Posterior vena cava (tissue), 2 donors: Measurements from ENCODE around the gene ZNF408. TPM values are rescaled to one million over a fixed set of nuclear protein-coding genes. Genes with fewer than 3 reads are reported as not detected.

Experiments
- DNase-seq: peaks from one replicate; pipeline ENCODE4 v3.0.0-alpha.2; 2020; ENCODE audit warnings: low spot score
- intact Hi-C, 2 donors: fragments of 100-400 bp; cut with DNase I; formaldehyde crosslinking; loops; one replicate each; pipeline versions ENCODE4 v1.14.1 to v1.14.2; 2022 to 2023
- microRNA-seq, 2 donors: library from miRNA; unstranded; fragments of <30 nt; microRNA quantifications; one replicate each; pipeline ENCODE4 v1.2.0, GENCODE V29; 2020 to 2021; ENCODE audit warnings: borderline microRNAs expressed in 2 of 2
- total RNA-seq, 2 donors: library from RNA; stranded (reverse); fragmentation: NEBNext Ultra II Directional; extraction: Animal tissue kit (Norgen Biotek cat#: 25700); gene quantifications; one replicate each; pipeline ENCODE4 v1.2.1, GENCODE V29; 2021
- donor health status: DM: yes; HTN: yes; CAD: no.
- donor health status: DM: yes; HTN: yes; CAD: no.

ZNF408 gene
- total RNA-seq, 2 donors from 2014 or later, result 5.4 to 5.7 TPM

- intact Hi-C loops, result no loop called here
- no peak for DNase-seq
These were observed 42.2 kb downstream of the ZNF408 start for GRCh38 chr11:46743043-46743442.

- no peak for DNase-seq
- intact Hi-C loops, result no loop called here
These were observed 43.0 kb downstream of the ZNF408 start for GRCh38 chr11:46743693-46744339.

GRCh38 chr11:46745328-46745727, 44.5 kb downstream of the ZNF408 start:
- intact Hi-C loops, result no loop called here
- DNase-seq, result no peak

- DNase-seq, result no peak
- intact Hi-C loops, result no loop called here
These were observed 45.2 kb downstream of the ZNF408 start for GRCh38 chr11:46745995-46746394.

- intact Hi-C loops, result no loop called here
- no peak for DNase-seq
These were observed 46.3 kb downstream of the ZNF408 start for GRCh38 chr11:46747150-46747549.

Small RNA genes within 50 kb of the gene (microRNA-seq; reads per million reads assigned to microRNA genes)
- gene MIR5582, result 0 to 0.26 reads per million in 2 donors

Other genes with a start within 250 kb of the ZNF408 start
- 10 to 100 TPM; 25.9 to 27.3 TPM for gene AMBRA1, start 107.0 kb upstream of the ZNF408 start, total RNA-seq
- gene HARBI1, start 83.8 kb upstream of the ZNF408 start, total RNA-seq, result 1 to 10 TPM; 3.5 to 3.9 TPM
- 10 to 100 TPM; 40.8 to 52.9 TPM for gene ATG13, start 83.5 kb upstream of the ZNF408 start, total RNA-seq
- gene ARHGAP1, start 412 bp upstream of the ZNF408 start, total RNA-seq, result 100 to 1,000 TPM; 265 to 283 TPM
- gene F2, start 18.2 kb downstream of the ZNF408 start, total RNA-seq, result not detected
- 10 to 100 TPM; 56.8 to 66.4 TPM for gene CKAP5, start 145.2 kb downstream of the ZNF408 start, total RNA-seq
- gene LRP4, start 217.5 kb downstream of the ZNF408 start, total RNA-seq, result 10 to 100 TPM in 1 of 2 donors, 1 to 10 TPM in 1; 9.1 to 10.1 TPM
- gene CSTPP1, start 235.7 kb downstream of the ZNF408 start, total RNA-seq, result 10 to 100 TPM; 17.8 to 19.8 TPM